Measurements from ENCODE around the gene ROCK1. TPM values are rescaled to one million over a fixed set of nuclear protein-coding genes. Genes with fewer than 3 reads are reported as not detected.
"Not testable (repeated sequence)": the region's sequence is repeated elsewhere in the genome, so short reads cannot be mapped to it uniquely, and the experiment has no call there.

ROCK1 gene
- polyA plus RNA-seq, 3 donors = 54.0 to 62.8 (median 56.7) TPM

- no peak for DNase-seq
These were observed 55.1 kb downstream of the ROCK1 start for GRCh38 chr18:21056545-21056944.

DNA sequence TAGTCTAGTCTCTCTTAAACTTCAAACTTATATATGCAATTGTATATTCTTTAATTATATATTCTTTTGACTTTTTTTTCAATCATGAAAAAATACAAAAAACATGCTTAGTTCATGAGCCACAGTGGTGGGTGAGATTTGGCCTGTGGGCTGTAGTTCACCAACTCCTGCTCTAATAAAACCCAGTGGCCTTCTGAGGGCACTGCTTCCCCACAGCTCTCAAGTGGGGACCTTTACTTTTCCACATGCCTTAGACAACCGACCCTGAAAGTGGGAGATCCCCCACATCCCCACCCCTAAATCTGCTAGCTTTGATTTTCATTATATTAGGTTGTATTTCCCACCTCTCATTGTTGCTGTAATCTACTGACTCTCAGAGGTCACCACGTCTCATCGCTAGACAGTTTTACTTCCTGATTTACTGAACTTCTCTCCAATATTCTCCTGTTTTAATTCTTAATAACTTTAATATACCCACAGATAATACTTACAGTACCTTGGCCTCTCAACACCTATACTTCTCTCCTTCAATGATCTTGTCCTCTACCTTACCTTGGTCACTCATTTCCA is 57.3 kb downstream of the ROCK1 start:
- DNase-seq = no peak

DNA sequence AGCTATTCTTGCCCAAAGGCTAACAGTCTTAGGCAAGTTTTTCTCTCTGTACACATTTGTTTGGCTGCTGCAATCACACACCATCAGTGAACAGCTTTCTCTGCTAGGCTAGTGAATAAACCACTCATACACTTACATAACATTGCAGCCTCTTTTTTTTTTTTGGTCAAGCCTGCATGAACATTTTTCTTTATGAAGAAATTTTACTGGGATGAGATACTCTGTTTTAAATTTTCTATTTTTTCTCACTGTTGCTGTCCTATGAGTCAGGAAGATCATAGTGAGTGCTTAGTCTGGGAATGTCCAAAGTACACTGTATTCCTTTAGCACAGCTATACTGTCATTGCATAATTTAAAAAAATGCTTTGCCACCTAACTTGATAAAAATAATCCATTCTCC is 58.5 kb downstream of the ROCK1 start:
- no peak for DNase-seq

GRCh38 chr18:21052385-21052784 is 59.2 kb downstream of the ROCK1 start:
- DNase-seq = no peak

DNA sequence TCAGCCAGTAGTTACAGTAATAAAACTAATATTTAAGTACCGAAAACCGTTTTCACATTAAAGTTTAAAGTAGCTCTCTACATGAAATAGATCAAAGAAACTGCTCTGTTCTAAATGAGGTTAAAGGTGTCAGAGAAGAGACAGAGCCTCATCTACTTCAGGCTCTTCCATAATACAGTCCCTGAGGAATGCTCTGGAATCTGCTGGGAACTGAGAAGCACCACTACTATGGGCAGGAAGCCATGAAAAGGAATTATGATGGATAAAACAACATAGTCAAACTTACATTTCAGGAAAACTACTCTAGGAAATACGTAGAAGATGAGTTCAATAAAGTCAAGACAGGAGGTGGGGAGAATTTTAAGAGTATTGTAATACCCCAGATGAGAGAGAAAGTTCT is 60.0 kb downstream of the ROCK1 start:
- DNase-seq = no peak

DNA sequence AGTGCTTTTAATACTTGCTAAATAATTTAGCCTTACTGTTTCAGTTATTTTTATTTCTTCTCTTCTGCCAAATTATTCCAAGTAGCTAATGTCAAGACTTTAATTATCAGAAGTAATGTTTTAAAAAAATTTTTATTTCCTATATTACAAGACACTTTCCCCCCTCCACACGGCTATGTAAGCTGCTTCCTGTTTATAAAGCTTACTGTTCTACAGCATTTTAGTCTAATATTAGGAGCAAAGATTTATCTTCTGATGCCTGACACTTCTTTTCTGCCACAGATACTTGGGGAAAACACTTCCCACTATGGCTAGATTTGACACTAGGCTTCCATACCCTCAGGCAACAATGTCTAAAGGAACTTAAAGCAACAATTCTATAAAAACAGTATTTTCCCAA is 62.3 kb downstream of the ROCK1 start:
- DNase-seq = peak; percentile 8

GRCh38 chr18:21047126-21047525 is 64.5 kb downstream of the ROCK1 start:
- DNase-seq = no peak

DNA sequence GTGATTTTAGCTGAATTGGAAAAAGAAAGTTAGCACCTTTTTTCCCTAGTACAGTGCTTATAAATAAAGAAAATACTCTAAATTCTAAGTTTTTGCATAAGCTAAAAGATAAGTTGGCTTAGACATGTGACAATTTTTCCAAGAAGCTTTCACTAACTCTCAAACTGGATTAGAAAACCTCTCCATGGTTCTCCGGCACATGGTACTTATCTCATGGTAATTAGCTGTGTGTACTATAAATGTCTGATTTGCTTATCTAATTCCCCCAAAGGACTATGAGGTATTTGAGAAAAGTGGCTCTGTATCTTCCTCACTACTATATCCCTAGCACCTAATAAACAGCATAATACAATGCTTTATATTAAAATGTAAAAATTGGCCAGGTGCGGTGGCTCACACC is 71.1 kb downstream of the ROCK1 start:
- DNase-seq = no peak

DNA sequence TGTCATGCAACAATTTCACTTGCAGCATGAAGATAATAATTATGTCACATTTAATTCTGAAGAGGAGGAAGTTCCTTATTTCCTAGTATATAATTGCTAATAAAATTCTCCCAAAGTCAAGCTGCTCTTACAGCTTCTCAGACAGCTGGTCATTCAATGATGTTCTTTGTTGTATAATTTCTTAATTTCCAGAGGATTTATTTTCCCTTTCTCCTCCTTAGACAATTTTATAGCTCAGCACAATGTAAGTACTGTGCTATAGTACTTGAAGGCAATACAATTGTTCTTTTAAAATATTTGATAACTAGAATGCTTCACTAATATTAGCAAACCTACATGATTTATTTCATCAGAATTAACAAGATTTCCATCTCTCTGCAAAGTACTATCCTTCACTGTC is 73.4 kb downstream of the ROCK1 start:
- no peak for DNase-seq

GRCh38 chr18:21031845-21032244 is 79.8 kb downstream of the ROCK1 start:
- no peak for DNase-seq

DNA sequence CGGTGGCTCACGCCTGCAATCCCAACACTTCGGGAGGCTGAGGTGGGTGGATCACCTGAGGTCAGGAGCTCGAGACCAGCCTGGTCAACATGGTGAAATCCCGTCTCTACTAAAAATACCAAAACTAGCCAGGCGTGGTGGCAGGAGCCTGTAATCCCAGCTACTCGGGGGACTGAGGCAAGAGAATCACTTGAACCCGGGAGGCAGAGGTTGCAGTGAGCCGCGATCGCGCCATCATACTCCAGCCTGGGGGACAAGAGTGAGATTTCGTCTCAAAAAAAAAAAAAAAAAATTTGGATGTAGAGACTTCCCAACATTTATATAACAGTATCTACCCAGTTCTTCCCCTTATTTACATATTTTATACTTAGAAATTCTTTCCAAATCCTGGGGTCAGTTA is 93.4 kb downstream of the ROCK1 start:
- not testable (repeated sequence) for DNase-seq

DNA sequence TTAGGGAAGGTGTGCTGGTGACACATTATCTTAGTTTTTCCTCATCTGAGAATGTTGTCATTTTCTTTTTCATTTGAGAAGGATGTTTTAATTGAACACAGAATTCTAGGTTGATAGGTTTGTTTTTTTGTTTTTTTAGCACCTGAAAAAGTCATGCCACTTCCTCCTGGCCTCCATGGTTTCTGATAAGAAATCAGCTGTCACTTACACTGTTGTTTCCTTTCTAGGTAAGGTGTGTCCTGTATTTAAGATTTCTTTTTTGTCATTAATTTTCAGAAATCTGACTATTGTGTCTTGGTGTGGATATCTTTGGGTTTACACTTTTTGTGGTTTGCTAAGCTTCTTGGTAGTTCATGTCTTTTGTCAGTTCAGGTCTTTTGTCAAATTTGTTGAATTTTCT is 99.3 kb downstream of the ROCK1 start:
- DNase-seq = no peak

- peak; percentile 2 for DNase-seq
These were observed 106.9 kb downstream of the ROCK1 start for GRCh38 chr18:21004726-21005125.

- no peak for DNase-seq
These were observed 110.9 kb downstream of the ROCK1 start for GRCh38 chr18:21000667-21001066.

DNA sequence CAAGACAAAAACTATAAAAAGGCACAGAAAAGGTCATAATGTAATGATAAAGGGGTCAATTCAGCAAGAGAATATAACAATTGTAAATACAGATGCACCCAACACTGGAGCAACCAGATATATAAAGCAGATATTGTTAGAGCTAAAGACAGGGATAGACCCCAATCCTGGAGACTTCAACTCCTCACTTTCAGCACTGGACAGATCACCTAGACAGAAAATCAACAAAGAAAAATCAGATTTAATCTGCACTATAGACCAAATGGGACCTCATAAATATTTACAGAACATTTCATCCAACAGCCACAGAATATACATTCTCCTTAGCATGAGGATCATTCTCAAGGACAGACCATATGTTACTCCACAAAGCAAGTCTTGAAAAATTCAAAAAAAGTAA is 114.2 kb downstream of the ROCK1 start:
- DNase-seq = no peak

GRCh38 chr18:20996418-20996817 is 115.2 kb downstream of the ROCK1 start:
- no peak for DNase-seq

DNA sequence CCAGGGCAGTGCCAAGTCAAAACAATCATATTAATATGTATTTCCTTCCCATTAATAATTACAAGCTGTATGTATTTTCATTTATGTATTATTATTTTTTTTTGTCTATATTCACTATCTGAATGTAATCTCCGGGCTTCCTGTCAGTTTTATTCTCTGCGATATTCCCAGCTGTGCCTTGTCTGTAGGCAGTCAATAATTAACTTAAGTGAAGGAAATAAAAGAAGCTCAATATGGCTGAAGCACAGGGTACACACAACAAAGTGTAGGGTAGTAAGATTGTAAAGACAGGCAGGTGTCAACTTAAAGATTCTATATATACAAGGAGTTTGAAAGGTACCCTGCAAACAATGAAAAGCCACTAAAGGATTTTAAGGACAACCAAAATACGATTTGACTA is 122.9 kb downstream of the ROCK1 start:
- no peak for DNase-seq

DNA sequence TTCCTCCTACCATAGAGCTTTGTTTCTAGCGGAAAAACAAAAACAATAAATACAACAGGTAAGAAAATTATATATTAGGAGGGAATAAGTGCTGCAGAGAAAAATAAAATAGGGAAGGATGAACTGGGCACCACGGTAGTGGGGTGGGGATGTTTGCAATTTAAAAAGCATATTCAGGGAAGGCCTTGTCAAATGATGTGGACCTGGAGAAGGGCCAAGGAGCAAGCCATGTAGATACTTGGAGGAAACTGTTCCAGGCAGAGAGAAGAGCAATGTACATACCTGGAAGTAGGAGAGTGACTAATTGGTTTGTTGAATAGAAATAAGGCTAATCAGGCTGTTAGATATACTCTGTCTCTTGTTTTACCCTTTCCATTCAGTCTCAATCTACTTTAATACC is 136.5 kb downstream of the ROCK1 start:
- no peak for DNase-seq

DNA sequence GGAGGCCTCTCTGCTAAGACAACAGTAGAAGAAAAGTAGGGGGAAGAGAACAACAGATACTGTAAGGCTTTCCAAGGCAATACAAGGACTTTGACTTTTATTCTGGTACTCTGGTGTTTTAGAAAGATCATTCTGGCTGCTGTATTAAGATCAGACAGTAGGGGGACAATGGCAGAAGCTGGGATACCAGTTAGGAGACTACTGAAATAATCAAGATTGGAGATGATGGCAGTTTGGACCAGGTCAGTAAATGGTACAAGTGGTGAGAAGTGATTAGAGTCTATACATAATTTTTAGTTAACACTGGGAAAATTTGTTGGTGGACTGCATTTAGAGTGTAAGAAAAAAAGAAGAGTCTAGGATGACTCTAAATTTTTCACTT is 139.7 kb downstream of the ROCK1 start:
- no peak for DNase-seq

- no peak for DNase-seq
These were observed 144.8 kb downstream of the ROCK1 start for GRCh38 chr18:20966795-20967194.

DNA sequence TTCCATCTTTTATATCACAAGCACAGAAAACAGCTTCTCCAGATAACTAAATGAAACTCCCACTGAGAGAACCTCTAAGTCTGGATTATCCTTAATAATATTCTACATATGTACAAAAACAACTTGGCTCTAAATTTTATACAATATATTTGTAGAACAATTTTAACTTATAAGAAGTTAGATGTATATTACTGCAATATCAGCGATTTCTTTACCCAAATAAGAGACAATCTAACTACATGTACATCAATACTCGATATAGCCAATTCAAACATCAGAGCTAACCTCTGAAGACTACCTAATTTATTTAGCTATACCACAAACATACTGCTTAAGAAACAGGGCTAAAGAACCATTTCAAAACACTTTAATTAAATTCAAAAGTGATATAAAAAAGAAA is 148.6 kb downstream of the ROCK1 start:
- no peak for DNase-seq

DNA sequence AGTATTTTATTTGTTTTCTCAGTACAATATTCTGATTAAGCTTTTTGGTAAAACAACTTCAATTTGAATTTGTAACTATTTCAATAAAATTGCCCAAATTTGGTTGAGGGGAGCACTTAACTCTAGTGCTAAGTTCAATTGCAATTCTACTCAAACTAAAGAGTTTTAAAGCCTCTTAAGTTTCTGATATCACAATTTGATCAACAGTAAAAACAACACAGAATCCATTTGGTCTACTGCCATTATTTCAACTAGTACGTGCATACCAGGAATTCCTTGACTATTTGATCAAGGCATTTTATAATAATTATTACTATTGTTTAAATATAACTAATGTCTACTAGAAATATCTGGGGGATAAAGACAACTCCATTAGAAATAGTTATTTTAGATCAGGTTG is 150.9 kb downstream of the ROCK1 start:
- no peak for DNase-seq

DNA sequence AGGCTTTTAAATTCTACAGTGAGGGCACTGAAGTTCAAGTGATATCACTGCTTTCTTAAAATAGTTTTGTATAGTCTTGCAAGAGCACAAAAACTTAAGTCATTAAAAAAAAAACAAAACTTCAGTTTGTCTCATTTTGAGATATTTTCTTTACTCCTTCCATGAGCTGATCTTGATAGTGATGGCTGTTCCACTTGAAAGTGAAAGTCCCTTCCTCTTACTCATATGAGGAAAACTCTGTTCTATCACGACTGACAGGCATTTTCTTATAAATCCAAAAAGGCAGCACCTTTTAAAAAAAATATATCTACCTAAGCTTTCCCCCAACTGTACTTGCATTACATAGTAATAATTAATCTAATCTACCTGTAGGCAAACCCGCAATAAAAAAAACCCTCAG is 160.8 kb downstream of the ROCK1 start:
- DNase-seq = not testable (repeated sequence)

Measured in renal pelvis (tissue), 4 donors.